GM12878 (cell line): ENCODE measurements around the gene SIX3.

Experiments used
- EZH2 ChIP-seq: IDR thresholded peaks from 2 replicates; pipeline ENCODE4 v1.6.1; 2012; ENCODE audit warnings: low read depth, mild to moderate bottlenecking, control low read depth, inconsistent platforms, low read length, borderline replicate concordance; ENCODE audit not compliant: control insufficient read depth
- MXI1 ChIP-seq: fragments of 150-350 bp; IDR thresholded peaks from 2 replicates; pipeline ENCODE4 v1.6.1; 2011; ENCODE audit warnings: low read depth, mild to moderate bottlenecking, inconsistent platforms, low read length, improper control_type of control experiment
- NFXL1 ChIP-seq: fragments of 450-650 bp; IDR thresholded peaks from 2 replicates; pipeline ENCODE4 v1.6.1; 2017; ENCODE audit warnings: antibody characterized with exemption, mild to moderate bottlenecking, borderline replicate concordance
- NR2C2 ChIP-seq: IDR thresholded peaks from 2 replicates; pipeline ENCODE4 v1.6.1; 2011; ENCODE audit warnings: borderline replicate concordance, low read depth; ENCODE audit not compliant: control insufficient read depth, insufficient read length
- POLR2A ChIP-seq: IDR thresholded peaks from 2 replicates; pipeline ENCODE4 v1.6.1; 2011; ENCODE audit warnings: low read depth, mild to moderate bottlenecking, low read length
- SMC3 ChIP-seq: IDR thresholded peaks from 2 replicates; pipeline ENCODE4 v1.6.1; 2011; ENCODE audit warnings: low read length, improper control_type of control experiment, borderline replicate concordance
- YBX1 ChIP-seq: fragments of 450-650 bp; IDR thresholded peaks from 2 replicates; pipeline ENCODE4 v1.6.1; 2016; ENCODE audit warnings: antibody characterized with exemption
- TF ChIP-seq, protein P1 (sequence below): IDR thresholded peaks from 2 replicates; pipeline ENCODE4 v1.6.1; 2012; ENCODE audit warnings: mild to moderate bottlenecking, low read depth, low read length
- TF ChIP-seq, protein P2 (sequence below): IDR thresholded peaks from 2 replicates; pipeline ENCODE4 v1.6.1; 2012; ENCODE audit warnings: low read depth, low read length, improper control_type of control experiment
- TF ChIP-seq, protein P3 (sequence below), 3 experiments: IDR thresholded peaks in 2 of 3; conservative IDR thresholded peaks in 1 of 3; 2 replicates each; pipeline ENCODE4 v1.5.1; 2011; ENCODE audit warnings: low read depth in 3 of 3, low read length in 3 of 3, mild to moderate bottlenecking in 3 of 3, control low read depth in 2 of 3, moderate library complexity in 2 of 3, inconsistent platforms in 1 of 3, mixed read lengths in 1 of 3; ENCODE audit not compliant: control insufficient read depth in 2 of 3, insufficient read depth in 1 of 3; ENCODE audit errors: extremely low read depth in 1 of 3

DNA sequence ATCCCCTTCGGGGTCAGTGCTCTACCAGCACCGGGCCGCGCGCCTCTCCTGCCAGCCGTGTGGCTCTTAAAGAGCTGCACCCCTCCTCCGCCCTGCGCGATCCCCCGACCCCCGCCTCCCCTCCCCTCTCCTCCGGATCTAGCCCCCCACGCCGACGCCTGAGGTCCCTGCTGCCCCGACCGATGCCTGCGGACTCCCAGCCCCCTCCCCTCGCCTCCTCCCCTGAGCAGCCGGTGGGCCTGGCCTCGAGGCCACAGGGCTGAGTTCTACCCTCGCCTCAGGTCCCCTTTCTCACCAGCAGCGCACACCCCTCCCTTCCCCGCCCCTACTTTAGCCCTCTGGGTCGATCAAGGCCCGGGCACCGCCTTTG, 5.8 kb upstream of the SIX3 start:
- TF ChIP-seq, protein P1, sequence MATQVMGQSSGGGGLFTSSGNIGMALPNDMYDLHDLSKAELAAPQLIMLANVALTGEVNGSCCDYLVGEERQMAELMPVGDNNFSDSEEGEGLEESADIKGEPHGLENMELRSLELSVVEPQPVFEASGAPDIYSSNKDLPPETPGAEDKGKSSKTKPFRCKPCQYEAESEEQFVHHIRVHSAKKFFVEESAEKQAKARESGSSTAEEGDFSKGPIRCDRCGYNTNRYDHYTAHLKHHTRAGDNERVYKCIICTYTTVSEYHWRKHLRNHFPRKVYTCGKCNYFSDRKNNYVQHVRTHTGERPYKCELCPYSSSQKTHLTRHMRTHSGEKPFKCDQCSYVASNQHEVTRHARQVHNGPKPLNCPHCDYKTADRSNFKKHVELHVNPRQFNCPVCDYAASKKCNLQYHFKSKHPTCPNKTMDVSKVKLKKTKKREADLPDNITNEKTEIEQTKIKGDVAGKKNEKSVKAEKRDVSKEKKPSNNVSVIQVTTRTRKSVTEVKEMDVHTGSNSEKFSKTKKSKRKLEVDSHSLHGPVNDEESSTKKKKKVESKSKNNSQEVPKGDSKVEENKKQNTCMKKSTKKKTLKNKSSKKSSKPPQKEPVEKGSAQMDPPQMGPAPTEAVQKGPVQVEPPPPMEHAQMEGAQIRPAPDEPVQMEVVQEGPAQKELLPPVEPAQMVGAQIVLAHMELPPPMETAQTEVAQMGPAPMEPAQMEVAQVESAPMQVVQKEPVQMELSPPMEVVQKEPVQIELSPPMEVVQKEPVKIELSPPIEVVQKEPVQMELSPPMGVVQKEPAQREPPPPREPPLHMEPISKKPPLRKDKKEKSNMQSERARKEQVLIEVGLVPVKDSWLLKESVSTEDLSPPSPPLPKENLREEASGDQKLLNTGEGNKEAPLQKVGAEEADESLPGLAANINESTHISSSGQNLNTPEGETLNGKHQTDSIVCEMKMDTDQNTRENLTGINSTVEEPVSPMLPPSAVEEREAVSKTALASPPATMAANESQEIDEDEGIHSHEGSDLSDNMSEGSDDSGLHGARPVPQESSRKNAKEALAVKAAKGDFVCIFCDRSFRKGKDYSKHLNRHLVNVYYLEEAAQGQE = no peak
- TF ChIP-seq, protein P2, sequence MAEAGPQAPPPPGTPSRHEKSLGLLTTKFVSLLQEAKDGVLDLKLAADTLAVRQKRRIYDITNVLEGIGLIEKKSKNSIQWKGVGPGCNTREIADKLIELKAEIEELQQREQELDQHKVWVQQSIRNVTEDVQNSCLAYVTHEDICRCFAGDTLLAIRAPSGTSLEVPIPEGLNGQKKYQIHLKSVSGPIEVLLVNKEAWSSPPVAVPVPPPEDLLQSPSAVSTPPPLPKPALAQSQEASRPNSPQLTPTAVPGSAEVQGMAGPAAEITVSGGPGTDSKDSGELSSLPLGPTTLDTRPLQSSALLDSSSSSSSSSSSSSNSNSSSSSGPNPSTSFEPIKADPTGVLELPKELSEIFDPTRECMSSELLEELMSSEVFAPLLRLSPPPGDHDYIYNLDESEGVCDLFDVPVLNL = no peak
- TF ChIP-seq, protein P3, sequence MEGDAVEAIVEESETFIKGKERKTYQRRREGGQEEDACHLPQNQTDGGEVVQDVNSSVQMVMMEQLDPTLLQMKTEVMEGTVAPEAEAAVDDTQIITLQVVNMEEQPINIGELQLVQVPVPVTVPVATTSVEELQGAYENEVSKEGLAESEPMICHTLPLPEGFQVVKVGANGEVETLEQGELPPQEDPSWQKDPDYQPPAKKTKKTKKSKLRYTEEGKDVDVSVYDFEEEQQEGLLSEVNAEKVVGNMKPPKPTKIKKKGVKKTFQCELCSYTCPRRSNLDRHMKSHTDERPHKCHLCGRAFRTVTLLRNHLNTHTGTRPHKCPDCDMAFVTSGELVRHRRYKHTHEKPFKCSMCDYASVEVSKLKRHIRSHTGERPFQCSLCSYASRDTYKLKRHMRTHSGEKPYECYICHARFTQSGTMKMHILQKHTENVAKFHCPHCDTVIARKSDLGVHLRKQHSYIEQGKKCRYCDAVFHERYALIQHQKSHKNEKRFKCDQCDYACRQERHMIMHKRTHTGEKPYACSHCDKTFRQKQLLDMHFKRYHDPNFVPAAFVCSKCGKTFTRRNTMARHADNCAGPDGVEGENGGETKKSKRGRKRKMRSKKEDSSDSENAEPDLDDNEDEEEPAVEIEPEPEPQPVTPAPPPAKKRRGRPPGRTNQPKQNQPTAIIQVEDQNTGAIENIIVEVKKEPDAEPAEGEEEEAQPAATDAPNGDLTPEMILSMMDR (IDR thresholded peaks at IDR 0.05 in 2 of 3, conservative IDR thresholded peaks at IDR 0.05 in 1 of 3; ENCODE audit: control insufficient read depth in 2 of 3, extremely low read depth in 1 of 3, insufficient read depth in 1 of 3, low read depth in 3 of 3, low read length in 3 of 3) = no peak
- TF ChIP-seq NR2C2 = no peak
- no peak for TF ChIP-seq YBX1
- TF ChIP-seq EZH2 = no peak
- TF ChIP-seq NFXL1 = no peak
- no peak for TF ChIP-seq SMC3
- TF ChIP-seq MXI1 = no peak
- no peak for TF ChIP-seq POLR2A
